Measurements from ENCODE around the gene CADPS2.

The CADPS2 gene

GRCh38 chr7:122556873-122557542, 329.3 kb downstream of the CADPS2 start:
- no peak overlapping the region for H2AFZ ChIP-seq (ENCODE audit: low read length)
- H3K27me3 ChIP-seq (ENCODE audit: insufficient read depth, low read length), result no peaks in the 10 kb centered on the region
- H3K4me3 ChIP-seq (ENCODE audit: low read depth, low read length, poor library complexity, severe bottlenecking), result no peak overlapping the region
- H3K4me1 ChIP-seq (ENCODE audit: insufficient read depth, low read length, severe bottlenecking), result no peaks in the 10 kb centered on the region
- H4K20me1 ChIP-seq (ENCODE audit: insufficient read depth, low read length), result no peaks in the 10 kb centered on the region
- no peaks in the 10 kb centered on the region for H3K79me2 ChIP-seq (ENCODE audit: insufficient read depth, low read length)
- H3K9me2 ChIP-seq (ENCODE audit: low read depth, low read length), result no peaks in the 10 kb centered on the region
- H3K36me3 ChIP-seq (ENCODE audit: insufficient read depth, low read length), result no peaks in the 10 kb centered on the region
- H3F3A ChIP-seq (ENCODE audit: insufficient read depth, low read length), result no peaks in the 10 kb centered on the region
- TF ChIP-seq EZH2 (IDR thresholded peaks at IDR 0.05; ENCODE audit: borderline replicate concordance, low read length), result no peak
- TF ChIP-seq, protein P1, sequence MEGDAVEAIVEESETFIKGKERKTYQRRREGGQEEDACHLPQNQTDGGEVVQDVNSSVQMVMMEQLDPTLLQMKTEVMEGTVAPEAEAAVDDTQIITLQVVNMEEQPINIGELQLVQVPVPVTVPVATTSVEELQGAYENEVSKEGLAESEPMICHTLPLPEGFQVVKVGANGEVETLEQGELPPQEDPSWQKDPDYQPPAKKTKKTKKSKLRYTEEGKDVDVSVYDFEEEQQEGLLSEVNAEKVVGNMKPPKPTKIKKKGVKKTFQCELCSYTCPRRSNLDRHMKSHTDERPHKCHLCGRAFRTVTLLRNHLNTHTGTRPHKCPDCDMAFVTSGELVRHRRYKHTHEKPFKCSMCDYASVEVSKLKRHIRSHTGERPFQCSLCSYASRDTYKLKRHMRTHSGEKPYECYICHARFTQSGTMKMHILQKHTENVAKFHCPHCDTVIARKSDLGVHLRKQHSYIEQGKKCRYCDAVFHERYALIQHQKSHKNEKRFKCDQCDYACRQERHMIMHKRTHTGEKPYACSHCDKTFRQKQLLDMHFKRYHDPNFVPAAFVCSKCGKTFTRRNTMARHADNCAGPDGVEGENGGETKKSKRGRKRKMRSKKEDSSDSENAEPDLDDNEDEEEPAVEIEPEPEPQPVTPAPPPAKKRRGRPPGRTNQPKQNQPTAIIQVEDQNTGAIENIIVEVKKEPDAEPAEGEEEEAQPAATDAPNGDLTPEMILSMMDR (IDR thresholded peaks at IDR 0.05; ENCODE audit: low read length), result no peak
- no peaks in the 10 kb centered on the region for H3K9me3 ChIP-seq (ENCODE audit: low read length)
- H3K27ac ChIP-seq (ENCODE audit: low read depth, low read length, poor library complexity, severe bottlenecking), result no peak overlapping the region
- H3K9ac ChIP-seq (ENCODE audit: low read length), result no peak overlapping the region
- H3K4me2 ChIP-seq (ENCODE audit: low read length), result no peak overlapping the region

GRCh38 chr7:122556219-122556618, 330.0 kb downstream of the CADPS2 start:
- no peak overlapping the region for H2AFZ ChIP-seq (ENCODE audit: low read length)
- H3K27me3 ChIP-seq (ENCODE audit: insufficient read depth, low read length), result no peaks in the 10 kb centered on the region
- H3F3A ChIP-seq (ENCODE audit: insufficient read depth, low read length), result no peaks in the 10 kb centered on the region
- no peak overlapping the region for H3K4me3 ChIP-seq (ENCODE audit: low read depth, low read length, poor library complexity, severe bottlenecking)
- H3K9me3 ChIP-seq (ENCODE audit: low read length), result no peaks in the 10 kb centered on the region
- no peak overlapping the region for H3K27ac ChIP-seq (ENCODE audit: low read depth, low read length, poor library complexity, severe bottlenecking)
- no peak overlapping the region for H3K9ac ChIP-seq (ENCODE audit: low read length)
- H3K9me2 ChIP-seq (ENCODE audit: low read depth, low read length), result no peaks in the 10 kb centered on the region
- no peak overlapping the region for H3K4me2 ChIP-seq (ENCODE audit: low read length)
- H3K4me1 ChIP-seq (ENCODE audit: insufficient read depth, low read length, severe bottlenecking), result no peaks in the 10 kb centered on the region
- H3K36me3 ChIP-seq (ENCODE audit: insufficient read depth, low read length), result no peaks in the 10 kb centered on the region
- H3K79me2 ChIP-seq (ENCODE audit: insufficient read depth, low read length), result no peaks in the 10 kb centered on the region
- TF ChIP-seq, protein P1 (IDR thresholded peaks at IDR 0.05; ENCODE audit: low read length), result no peak
- TF ChIP-seq EZH2 (IDR thresholded peaks at IDR 0.05; ENCODE audit: borderline replicate concordance, low read length), result no peak
- H4K20me1 ChIP-seq (ENCODE audit: insufficient read depth, low read length), result no peaks in the 10 kb centered on the region

- no peaks in the 10 kb centered on the region for H3K9me3 ChIP-seq (ENCODE audit: low read length)
- H3K27me3 ChIP-seq (ENCODE audit: insufficient read depth, low read length), result no peaks in the 10 kb centered on the region
- no peak overlapping the region for H2AFZ ChIP-seq (ENCODE audit: low read length)
- no peak overlapping the region for H3K4me3 ChIP-seq (ENCODE audit: low read depth, low read length, poor library complexity, severe bottlenecking)
- H3K9ac ChIP-seq (ENCODE audit: low read length), result no peak overlapping the region
- no peak overlapping the region for H3K4me2 ChIP-seq (ENCODE audit: low read length)
- H3F3A ChIP-seq (ENCODE audit: insufficient read depth, low read length), result no peaks in the 10 kb centered on the region
- H3K4me1 ChIP-seq (ENCODE audit: insufficient read depth, low read length, severe bottlenecking), result no peaks in the 10 kb centered on the region
- no peaks in the 10 kb centered on the region for H3K79me2 ChIP-seq (ENCODE audit: insufficient read depth, low read length)
- no peaks in the 10 kb centered on the region for H4K20me1 ChIP-seq (ENCODE audit: insufficient read depth, low read length)
- no peak overlapping the region for H3K27ac ChIP-seq (ENCODE audit: low read depth, low read length, poor library complexity, severe bottlenecking)
- H3K9me2 ChIP-seq (ENCODE audit: low read depth, low read length), result no peaks in the 10 kb centered on the region
- TF ChIP-seq, protein P1 (IDR thresholded peaks at IDR 0.05; ENCODE audit: low read length), result no peak
- TF ChIP-seq EZH2 (IDR thresholded peaks at IDR 0.05; ENCODE audit: borderline replicate concordance, low read length), result no peak
- H3K36me3 ChIP-seq (ENCODE audit: insufficient read depth, low read length), result no peaks in the 10 kb centered on the region
Measured at GRCh38 chr7:122553761-122554160, 332.5 kb downstream of the CADPS2 start.
